Osteoblast (primary cell): ENCODE results near the gene DDC. TPM values are rescaled to one million over a fixed set of nuclear protein-coding genes. Genes with fewer than 3 reads are reported as not detected.
"Not testable (repeated sequence)": the region's sequence is repeated elsewhere in the genome, so short reads cannot be mapped to it uniquely, and the experiment has no call there.

Experiments
- DNase-seq: peaks from one replicate; pipeline ENCODE4 v3.0.0; 2011; ENCODE audit warnings: low spot score, mixed read lengths; ENCODE audit not compliant: insufficient read length; ENCODE audit errors: missing footprints
- H2AFZ ChIP-seq: 2 replicates; pipeline ENCODE4 v1.6.0; 2011; ENCODE audit warnings: mild to moderate bottlenecking, low read length
- H3K27ac ChIP-seq: 2 replicates; pipeline ENCODE4 v1.5.1; 2011; ENCODE audit warnings: mild to moderate bottlenecking, low read depth, low read length, moderate library complexity
- H3K27me3 ChIP-seq: 2 replicates; pipeline ENCODE4 v1.6.0; 2012; ENCODE audit warnings: mild to moderate bottlenecking, control low read depth, inconsistent platforms, low read length, moderate library complexity; ENCODE audit not compliant: insufficient read depth
- H3K36me3 ChIP-seq: 2 replicates; pipeline ENCODE4 v1.5.1; 2011; ENCODE audit warnings: mild to moderate bottlenecking, low read length, control low read depth, moderate library complexity; ENCODE audit not compliant: insufficient read depth
- H3K4me1 ChIP-seq: 2 replicates; pipeline ENCODE4 v1.5.1; 2011; ENCODE audit warnings: mild to moderate bottlenecking, low read length, control low read depth, moderate library complexity; ENCODE audit not compliant: insufficient read depth
- H3K4me2 ChIP-seq: 2 replicates; pipeline ENCODE4 v1.6.0; 2011; ENCODE audit warnings: mild to moderate bottlenecking, low read length; ENCODE audit not compliant: insufficient read depth
- H3K4me3 ChIP-seq: fragments of 200-600 bp; sonication (generic); 3 replicates; pipeline ENCODE4 v1.5.1; 2012; ENCODE audit warnings: mild to moderate bottlenecking, low read length, inconsistent platforms; ENCODE audit not compliant: insufficient read depth
- H3K79me2 ChIP-seq: 2 replicates; pipeline ENCODE4 v1.6.0; 2012; ENCODE audit warnings: mild to moderate bottlenecking, low read length, control low read depth, inconsistent platforms; ENCODE audit not compliant: insufficient read depth
- H3K9me3 ChIP-seq: 2 replicates; pipeline ENCODE4 v1.5.1; 2011; ENCODE audit warnings: low read depth, low read length, control low read depth
- H4K20me1 ChIP-seq: 2 replicates; pipeline ENCODE4 v1.6.0; 2012; ENCODE audit warnings: mild to moderate bottlenecking, low read length, control low read depth; ENCODE audit not compliant: insufficient read depth
- CTCF ChIP-seq: IDR thresholded peaks from 2 replicates; pipeline ENCODE4 v1.5.1; 2011; ENCODE audit warnings: mild to moderate bottlenecking, low read depth, low read length, moderate library complexity; ENCODE audit errors: extremely low read depth
- total RNA-seq: library from RNA; depleted of rRNA; stranded (reverse); fragments of >200 nt; gene quantifications from 2 replicates; pipeline ENCODE4 v1.2.3, GENCODE V29; 2012

DDC gene
- total RNA-seq, 1 donor: not detected

GRCh38 chr7:50580057-50580456 lies 14.9 kb upstream of the DDC start:
- H3K4me2 ChIP-seq: no peak overlapping the region
- TF ChIP-seq CTCF: no peak
- no peak overlapping the region for H2AFZ ChIP-seq
- H3K9me3 ChIP-seq: no peaks in the 10 kb centered on the region
- no peaks in the 10 kb centered on the region for H3K79me2 ChIP-seq
- no peak overlapping the region for H3K4me3 ChIP-seq
- no peaks in the 10 kb centered on the region for H3K27me3 ChIP-seq
- no peak overlapping the region for H3K27ac ChIP-seq
- H3K4me1 ChIP-seq: no peaks in the 10 kb centered on the region
- DNase-seq: no peak
- H4K20me1 ChIP-seq: no peaks in the 10 kb centered on the region
- H3K36me3 ChIP-seq: no peaks in the 10 kb centered on the region

- not testable (repeated sequence) for DNase-seq, H3K4me2 ChIP-seq, H3K4me3 ChIP-seq, H2AFZ ChIP-seq, H3K79me2 ChIP-seq, H3K9me3 ChIP-seq, H3K36me3 ChIP-seq, H3K27me3 ChIP-seq, H3K27ac ChIP-seq, H3K4me1 ChIP-seq, H4K20me1 ChIP-seq
Measured at GRCh38 chr7:50578105-50578504, 12.9 kb upstream of the DDC start.

- H4K20me1 ChIP-seq: no peaks in the 10 kb centered on the region
- no peaks in the 10 kb centered on the region for H3K36me3 ChIP-seq
- no peaks in the 10 kb centered on the region for H3K27me3 ChIP-seq
- no peak overlapping the region for H3K4me3 ChIP-seq
- no peaks in the 10 kb centered on the region for H3K79me2 ChIP-seq
- H3K4me2 ChIP-seq: no peak overlapping the region
- H3K4me1 ChIP-seq: no peaks in the 10 kb centered on the region
- no peak overlapping the region for H3K27ac ChIP-seq
- no peaks in the 10 kb centered on the region for H3K9me3 ChIP-seq
- H2AFZ ChIP-seq: no peak overlapping the region
- TF ChIP-seq CTCF: no peak
- DNase-seq: no peak
Measured at GRCh38 chr7:50577569-50577968, 12.4 kb upstream of the DDC start.

- H3K36me3 ChIP-seq, H4K20me1 ChIP-seq, H3K9me3 ChIP-seq, H3K4me3 ChIP-seq, H3K4me1 ChIP-seq, DNase-seq, H3K79me2 ChIP-seq, H3K27me3 ChIP-seq, H3K4me2 ChIP-seq, H3K27ac ChIP-seq, H2AFZ ChIP-seq: not testable (repeated sequence)
Measured at GRCh38 chr7:50576388-50576787, 11.2 kb upstream of the DDC start.

GRCh38 chr7:50567715-50568261 lies 2.6 kb upstream of the DDC start:
- Histone ChIP-seq H3K36me3 (no peaks in the 10 kb centered on the region), H3K4me2 (no peak overlapping the region), H3K9me3 (no peaks in the 10 kb centered on the region), H2AFZ (no peak overlapping the region), H3K4me1 (no peaks in the 10 kb centered on the region), H3K4me3 (no peak overlapping the region), H3K27ac (no peak overlapping the region), H3K27me3 (peaks cover 14% of the 10 kb centered on the region), H3K79me2 (no peaks in the 10 kb centered on the region), H4K20me1 (no peaks in the 10 kb centered on the region)
- no peak for DNase-seq
- no peak for TF ChIP-seq CTCF
